ENCODE data around the gene HCN2. TPM values are rescaled to one million over a fixed set of nuclear protein-coding genes. Genes with fewer than 3 reads are reported as not detected.

Gene HCN2
- polyA plus RNA-seq, 1 of the 3 experiments (the other 2 are of a cell fraction): 5.6 TPM

- peaks cover 4 to 22% of the 10 kb centered on the region in 2 experiments; a peak in 3 of 4 replicates for H3K4me1 ChIP-seq (ENCODE audit: control insufficient read depth in 1 of 2, insufficient read depth in 2 of 2, low read depth in 1 of 2, low read length in 1 of 2)
- peak within 1 kb of the TSS; percentile 100 for H3K4me2 ChIP-seq
- H2AFZ ChIP-seq (ENCODE audit: low read depth): peak within 1 kb of the TSS; percentile 87
- WGBS (ENCODE audit: low lambda C conversion rate): 2% methylated on average over 28 of the region's 67 CpGs
- no peaks in the 10 kb centered on the region for H3F3A ChIP-seq (replicated peaks; ENCODE audit: insufficient read depth)
- H3K27ac ChIP-seq (ENCODE audit: low read depth in 2 of 2, low read length in 1 of 2): peak within 1 kb of the TSS; percentile 63 to 64
- no peaks in the 10 kb centered on the region for H3K27me3 ChIP-seq (ENCODE audit: insufficient read depth)
- H3K9me3 ChIP-seq: no peaks in the 10 kb centered on the region
- H4K20me1 ChIP-seq (ENCODE audit: insufficient read depth): no peaks in the 10 kb centered on the region
- peaks cover 31% of the 10 kb centered on the region for H3K79me2 ChIP-seq (ENCODE audit: insufficient read depth)
- H3K4me3 ChIP-seq (ENCODE audit: low read depth in 2 of 2, low read length in 1 of 2): peak within 1 kb of the TSS; percentile 75 to 93
- peak within 1 kb of the TSS; percentile 80 for H3K9ac ChIP-seq
- DNase-seq: peak; percentile 100
- ChIA-PET CTCF (interaction anchor here (1.0 to 1.6 kb wide), 3 partner anchors 49 to 101 kb away, joined by 5 to 6 read pairs (median 6); no protein-coding TSS in a partner anchor), POLR2A (no interaction called here)
- peaks cover 3 to 8% of the 10 kb centered on the region in 2 experiments for H3K36me3 ChIP-seq (replicated peaks in 1 of 2; ENCODE audit: control insufficient read depth in 1 of 2, insufficient read depth in 2 of 2, low read length in 1 of 2)
- H3K9me2 ChIP-seq: no peaks in the 10 kb centered on the region
- TF ChIP-seq YY1 (IDR thresholded peaks at IDR 0.05; ENCODE audit: low read depth): no peak; the same call in 1 of the 2 replicates
- peak; percentile 86 for TF ChIP-seq MXI1 (IDR thresholded peaks at IDR 0.05; ENCODE audit: low read depth, low read length)
- peak; percentile 87 for TF ChIP-seq NRF1 (IDR thresholded peaks at IDR 0.05; ENCODE audit: low read depth, low read length)
- TF ChIP-seq POLR2AphosphoS5 (IDR thresholded peaks at IDR 0.05; ENCODE audit: low read depth, low read length): peak; percentile 34; the same call in 1 of the 2 replicates
- TF ChIP-seq EP300 (IDR thresholded peaks at IDR 0.05; ENCODE audit: borderline replicate concordance in 1 of 2, low read depth in 1 of 2, low read length in 1 of 2): no peak
- no peak for TF ChIP-seq TEAD4 (IDR thresholded peaks at IDR 0.05; ENCODE audit: borderline replicate concordance, insufficient read depth)
- TF ChIP-seq ZBTB33 (IDR thresholded peaks at IDR 0.05; ENCODE audit: borderline replicate concordance, low read depth): no peak
- TF ChIP-seq IRF3 (IDR thresholded peaks at IDR 0.05; ENCODE audit: low read depth, low read length): peak; percentile 67
- TF ChIP-seq USF1 (IDR thresholded peaks at IDR 0.05; ENCODE audit: borderline replicate concordance, low read depth): no peak
- TF ChIP-seq RCOR1 (IDR thresholded peaks at IDR 0.05; ENCODE audit: low read length): no peak
- no peak for TF ChIP-seq FOXM1 (IDR thresholded peaks at IDR 0.05; ENCODE audit: low read depth)
- no peak for TF ChIP-seq FOXJ3 (CRISPR knock-in tag; IDR thresholded peaks at IDR 0.05)
- no peak for TF ChIP-seq NFIC (IDR thresholded peaks at IDR 0.05; ENCODE audit: borderline replicate concordance)
- TF ChIP-seq RAD21 (IDR thresholded peaks at IDR 0.05; ENCODE audit: low read length): no peak
- TF ChIP-seq GABPA (IDR thresholded peaks at IDR 0.05; ENCODE audit: low read depth): peak; percentile 87
- no peak for TF ChIP-seq FOSL2 (IDR thresholded peaks at IDR 0.05; ENCODE audit: borderline replicate concordance, low read depth)
- no peak for TF ChIP-seq RXRA (IDR thresholded peaks at IDR 0.05; ENCODE audit: borderline replicate concordance, low read depth)
- peak; percentile 97 for TF ChIP-seq PBX3 (IDR thresholded peaks at IDR 0.05)
- TF ChIP-seq MEF2A (IDR thresholded peaks at IDR 0.05; ENCODE audit: borderline replicate concordance, low read depth): no peak
- TF ChIP-seq SIN3A (IDR thresholded peaks at IDR 0.05; ENCODE audit: borderline replicate concordance, low read depth, low read length): peak; percentile 20; the same call in 1 of the 2 replicates
- TF ChIP-seq CTCF (IDR thresholded peaks at IDR 0.05): no peak
- peak; percentile 86 for TF ChIP-seq CHD2 (IDR thresholded peaks at IDR 0.05; ENCODE audit: low read length, partially characterized antibody)
- no peak for TF ChIP-seq USF2 (IDR thresholded peaks at IDR 0.05; ENCODE audit: borderline replicate concordance, low read depth, low read length)
- peak; percentile 95 for TF ChIP-seq MAX (IDR thresholded peaks at IDR 0.05; ENCODE audit: low read depth)
- TF ChIP-seq SMC3 (IDR thresholded peaks at IDR 0.05; ENCODE audit: low read depth, low read length): no peak
Observed at GRCh38 chr19:633068-633785, 43.5 kb downstream of the HCN2 start, which contains the start of gene POLRMT. POLRMT (minus strand) TSS chr19:633537; CDS start chr19:633512, 25 bp downstream.
